NCI-H774 (cell line): Measurements from ENCODE around the gene DDX41.

Experiments
- DNase-seq: peaks from one replicate; lab custom pipeline; 2025; lab: John Stamatoyannopoulos, UW

DDX41 gene

GRCh38 chr5:177512736-177513380 is 3.9 kb downstream of the DDX41 start:
- no peak for DNase-seq

DNA sequence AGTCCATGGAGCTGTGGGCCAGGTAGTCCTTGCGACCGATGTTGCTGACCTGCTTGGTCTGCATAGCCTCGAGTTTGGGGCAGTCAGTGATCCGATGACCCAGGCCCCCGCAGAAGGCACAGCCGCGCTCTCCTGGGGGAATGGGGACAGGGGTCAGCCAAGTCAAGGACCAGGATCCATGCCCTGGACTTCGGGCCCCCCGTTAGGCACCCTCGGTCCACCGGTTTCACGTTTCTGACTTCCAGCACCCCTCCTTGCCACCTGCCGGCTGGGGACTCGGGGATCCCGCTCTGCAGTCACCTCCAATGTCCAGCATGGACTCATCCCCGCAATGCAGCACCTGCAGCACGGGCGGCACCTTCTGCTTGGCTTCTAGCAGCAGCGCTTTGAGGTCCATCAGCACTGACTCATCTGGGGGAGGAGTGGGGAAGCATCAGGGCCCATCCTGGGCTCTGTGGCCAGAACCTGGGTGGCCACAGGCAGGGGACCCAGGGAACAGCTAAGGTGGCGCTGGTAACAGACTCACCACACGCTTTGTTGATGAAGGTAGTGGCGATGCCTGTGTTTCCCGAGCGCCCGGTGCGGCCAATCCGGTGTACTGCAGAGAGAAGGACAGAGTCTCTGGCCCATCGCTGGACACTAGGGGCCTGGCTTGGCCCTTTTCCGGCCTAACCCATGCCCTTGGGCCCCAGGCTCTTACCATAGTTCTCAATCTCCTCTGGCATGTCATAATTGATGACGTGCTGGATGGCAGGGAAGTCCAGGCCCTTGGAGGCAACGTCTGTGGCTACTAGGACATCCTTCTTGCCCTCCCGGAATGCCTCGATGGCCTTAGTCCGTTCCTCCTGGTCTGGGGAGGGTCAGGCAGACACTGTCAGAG is 4.7 kb downstream of the DDX41 start:
- DNase-seq: no peak

GRCh38 chr5:177511181-177511580 is 5.6 kb downstream of the DDX41 start:
- DNase-seq: no peak

- DNase-seq: no peak
Observed at GRCh38 chr5:177510567-177511053, 6.2 kb downstream of the DDX41 start.

- DNase-seq: no peak
Observed at GRCh38 chr5:177509991-177510566, 6.7 kb downstream of the DDX41 start.

GRCh38 chr5:177509381-177509951 is 7.3 kb downstream of the DDX41 start, which contains the start of gene DOK3:
TSS of gene DOK3 (minus strand) at chr5:177509826. CDS start at chr5:177509540, 286 bp downstream.
- DNase-seq: no peak

DNA sequence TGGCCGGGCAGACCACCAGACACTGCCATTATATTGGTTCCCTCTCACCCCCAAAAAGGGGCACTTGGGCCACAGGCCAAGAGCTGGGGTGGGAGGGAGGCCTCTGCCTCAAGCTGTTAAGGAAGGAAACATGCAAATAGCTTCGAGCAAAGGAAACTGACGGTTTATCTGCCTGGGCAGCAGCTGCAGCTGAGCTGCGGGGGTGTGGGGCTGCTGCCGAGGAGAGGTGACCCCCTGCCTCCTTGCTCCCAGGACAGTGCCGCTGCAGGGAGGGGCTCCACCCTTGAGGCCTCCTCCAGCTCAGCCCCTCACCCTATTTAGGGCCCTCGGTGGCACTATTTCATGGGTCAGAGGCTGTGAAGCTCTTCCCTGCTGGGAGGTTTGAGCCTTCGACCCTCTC is 7.9 kb downstream of the DDX41 start:
- no peak for DNase-seq

DNA sequence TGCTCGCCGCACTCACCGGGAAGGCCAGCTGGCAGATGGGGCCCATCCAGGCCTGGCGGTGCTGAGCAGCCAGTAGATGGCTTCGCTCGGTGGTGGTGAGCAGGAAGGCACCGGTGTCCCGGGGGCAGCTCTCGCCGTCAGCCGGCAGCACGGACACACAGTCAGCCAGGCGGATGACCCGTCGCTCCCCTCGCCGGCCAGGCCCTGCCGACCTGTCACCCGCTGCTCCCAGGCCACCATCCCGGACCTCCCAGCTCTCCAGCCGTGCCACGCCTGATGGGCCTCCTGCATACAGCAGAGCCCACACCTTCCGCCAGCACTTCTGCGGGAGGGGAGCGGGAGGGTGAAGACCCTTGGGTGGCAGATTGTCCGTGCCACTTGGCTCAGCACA is 8.5 kb downstream of the DDX41 start:
- DNase-seq: no peak

DNA sequence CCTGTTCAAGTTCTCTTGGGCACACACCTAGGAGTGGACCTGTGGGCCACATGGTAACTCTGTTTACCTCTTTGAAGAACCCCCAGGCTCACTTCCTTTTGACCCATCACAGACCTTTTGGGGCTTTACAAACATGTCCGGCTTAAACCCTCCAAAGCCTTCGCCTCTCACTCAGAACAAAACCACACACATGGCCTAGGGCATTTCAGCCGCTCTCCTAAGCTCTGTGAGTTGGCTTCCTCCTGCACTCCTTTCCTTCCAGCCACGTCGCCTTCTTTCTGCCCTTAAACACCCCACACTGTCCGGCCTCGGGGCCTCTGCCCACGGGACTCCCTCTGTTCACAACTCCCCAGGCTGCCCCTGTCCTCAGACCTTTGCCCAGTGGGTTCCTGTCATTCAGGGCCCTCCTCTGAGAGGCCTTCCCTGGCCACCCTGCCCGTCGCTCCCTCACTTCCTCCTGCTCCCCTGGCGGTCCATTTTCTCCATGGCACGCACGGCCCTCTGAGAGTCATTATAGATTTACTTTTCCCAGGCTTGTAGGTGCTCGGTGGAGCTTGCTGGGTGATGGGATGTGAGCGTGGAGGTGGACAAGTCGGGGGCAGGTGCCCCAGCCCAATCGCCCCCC is 9.1 kb downstream of the DDX41 start:
- no peak for DNase-seq

DNA sequence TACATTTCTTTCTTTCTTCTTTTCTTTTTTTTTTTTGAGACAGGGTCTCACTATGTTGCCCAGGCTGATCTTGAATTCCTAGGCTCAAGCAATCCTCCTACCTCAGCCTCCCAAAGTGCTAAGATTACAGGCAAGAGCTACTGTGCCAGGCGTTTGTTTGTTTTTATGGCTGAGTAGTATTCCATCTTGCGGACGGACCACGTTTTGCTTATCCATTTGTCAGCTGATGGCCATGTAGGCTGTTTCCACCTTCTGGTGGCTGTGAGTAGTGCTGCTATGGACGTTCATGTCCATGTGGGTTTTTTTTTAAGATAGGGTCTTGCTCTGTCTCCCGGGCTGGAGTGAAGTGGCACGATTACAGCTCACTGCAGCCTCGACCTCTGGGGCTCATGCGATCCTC is 9.6 kb downstream of the DDX41 start:
- DNase-seq: no peak

DNA sequence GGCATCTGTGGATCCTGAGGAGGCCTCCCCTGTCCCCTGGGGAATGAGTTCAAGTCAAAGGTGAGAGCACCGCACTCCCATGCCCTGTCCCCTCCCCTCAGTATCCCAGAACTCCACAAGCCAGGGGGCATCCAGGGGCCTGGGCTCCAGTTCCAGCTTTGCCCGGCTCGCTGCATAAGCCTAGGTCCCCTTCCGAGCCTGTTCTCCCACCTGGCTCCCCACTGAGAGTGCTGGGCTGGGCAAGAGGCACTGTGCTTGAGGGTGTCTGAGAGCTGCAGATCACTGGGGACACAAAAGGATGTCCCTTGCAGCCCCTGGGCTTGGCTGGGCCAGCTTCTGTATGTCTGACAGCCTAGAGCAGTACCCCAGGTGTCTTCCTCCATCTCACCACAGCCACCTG is 11.7 kb downstream of the DDX41 start:
- no peak for DNase-seq

DNA sequence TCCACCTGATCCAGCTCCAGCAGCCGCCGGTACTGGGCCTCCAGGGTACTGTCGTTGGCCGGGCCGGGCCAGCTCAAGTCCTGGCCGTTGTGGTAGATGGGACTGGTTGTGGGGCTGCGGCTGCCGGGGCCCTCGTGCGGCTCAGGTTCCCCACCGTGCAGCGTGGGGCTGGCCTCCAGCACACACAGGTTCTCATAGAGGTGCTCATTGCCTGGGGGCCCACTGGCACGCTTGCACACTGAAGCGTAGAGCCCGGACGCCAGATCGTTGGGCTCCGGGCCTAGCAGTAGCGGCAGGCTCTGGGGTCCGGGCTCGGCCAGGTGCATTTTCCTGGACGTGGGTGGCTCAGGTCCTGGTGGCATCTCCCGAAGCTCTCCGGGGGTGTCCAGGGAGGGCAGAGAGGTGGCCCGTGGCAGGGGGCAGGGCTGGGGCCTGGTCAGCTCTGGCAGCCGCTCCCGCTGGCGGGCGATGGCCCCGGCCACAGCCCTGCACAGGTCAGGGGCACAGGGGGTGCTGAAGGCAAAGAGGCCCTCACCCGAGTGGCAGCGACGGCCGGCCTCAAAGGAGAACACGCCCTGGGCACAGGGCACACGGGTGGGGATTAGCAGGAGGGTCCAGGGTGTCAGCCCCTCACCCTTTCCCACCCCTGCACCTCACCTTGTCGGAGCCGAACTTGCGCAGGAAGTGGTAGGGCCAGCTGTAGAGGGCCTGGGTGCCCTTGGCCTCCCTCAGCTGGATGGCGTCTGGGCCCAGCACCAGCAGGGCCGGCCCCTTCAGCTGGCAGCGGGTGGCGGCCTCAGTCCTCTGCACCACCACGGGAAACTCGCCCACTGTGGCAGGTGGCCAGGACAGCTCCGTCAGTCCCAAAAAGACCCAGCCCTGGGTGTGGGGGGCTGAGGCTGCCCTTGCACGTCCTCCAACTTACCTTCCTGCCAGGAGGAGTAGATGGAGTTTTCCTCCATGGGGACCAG is 12.4 kb downstream of the DDX41 start:
- DNase-seq: no peak

DNA sequence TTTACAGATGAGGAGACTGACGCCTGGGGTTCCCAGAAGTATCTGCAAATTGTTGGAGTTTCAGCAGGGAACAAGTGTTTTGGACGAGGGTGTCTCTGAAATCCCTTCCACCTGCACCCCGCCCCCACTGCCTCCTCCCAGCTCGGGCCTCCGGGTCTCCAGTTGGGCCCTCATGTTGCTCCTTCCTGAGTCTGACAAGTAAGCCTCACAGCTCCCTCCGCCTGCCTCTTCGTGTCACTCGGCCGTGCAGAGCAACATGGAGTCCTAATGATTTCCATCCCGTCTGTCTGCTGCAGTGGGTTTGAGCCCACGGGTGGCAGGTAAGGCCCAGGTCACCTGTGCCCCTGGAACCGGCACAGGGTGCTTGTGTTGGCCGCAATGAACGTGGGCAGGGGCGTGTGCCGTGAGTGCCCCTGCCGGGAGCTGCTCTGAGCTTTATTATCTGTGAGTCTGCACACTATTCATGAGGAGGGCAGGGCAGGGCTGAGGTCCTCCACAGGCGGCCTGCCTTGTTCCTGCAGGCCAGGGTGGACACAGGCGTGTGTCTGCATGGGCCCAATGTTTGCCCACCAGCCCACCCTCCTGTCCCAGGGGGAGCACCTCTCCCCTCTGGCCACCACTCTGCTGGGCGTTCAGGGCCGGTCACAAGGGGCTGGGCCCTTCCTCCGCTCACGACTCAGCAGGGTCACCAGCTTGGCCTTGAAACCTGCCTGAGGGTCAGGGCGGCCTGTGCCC is 13.2 kb downstream of the DDX41 start:
- DNase-seq: no peak

DNA sequence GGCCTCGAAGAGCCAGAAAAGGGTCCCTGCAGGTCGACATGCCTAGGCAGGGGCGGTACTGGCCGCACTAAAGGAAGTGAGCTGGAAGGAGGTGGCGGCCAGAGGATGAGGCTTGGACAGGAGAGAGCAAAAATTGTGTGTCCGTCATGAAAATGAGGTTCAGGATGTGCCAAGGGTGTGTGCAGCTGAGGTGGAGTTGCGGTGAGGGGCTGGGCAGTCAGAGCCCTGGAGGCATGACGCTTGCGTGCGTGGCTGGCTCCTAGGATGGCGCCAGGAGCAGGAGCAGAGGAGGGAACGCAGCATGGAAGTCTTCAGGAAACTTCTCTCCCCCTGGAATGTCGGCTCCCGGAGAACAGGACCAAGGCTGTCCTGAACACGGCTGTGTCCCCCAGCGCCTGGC is 13.9 kb downstream of the DDX41 start:
- DNase-seq: no peak

DNA sequence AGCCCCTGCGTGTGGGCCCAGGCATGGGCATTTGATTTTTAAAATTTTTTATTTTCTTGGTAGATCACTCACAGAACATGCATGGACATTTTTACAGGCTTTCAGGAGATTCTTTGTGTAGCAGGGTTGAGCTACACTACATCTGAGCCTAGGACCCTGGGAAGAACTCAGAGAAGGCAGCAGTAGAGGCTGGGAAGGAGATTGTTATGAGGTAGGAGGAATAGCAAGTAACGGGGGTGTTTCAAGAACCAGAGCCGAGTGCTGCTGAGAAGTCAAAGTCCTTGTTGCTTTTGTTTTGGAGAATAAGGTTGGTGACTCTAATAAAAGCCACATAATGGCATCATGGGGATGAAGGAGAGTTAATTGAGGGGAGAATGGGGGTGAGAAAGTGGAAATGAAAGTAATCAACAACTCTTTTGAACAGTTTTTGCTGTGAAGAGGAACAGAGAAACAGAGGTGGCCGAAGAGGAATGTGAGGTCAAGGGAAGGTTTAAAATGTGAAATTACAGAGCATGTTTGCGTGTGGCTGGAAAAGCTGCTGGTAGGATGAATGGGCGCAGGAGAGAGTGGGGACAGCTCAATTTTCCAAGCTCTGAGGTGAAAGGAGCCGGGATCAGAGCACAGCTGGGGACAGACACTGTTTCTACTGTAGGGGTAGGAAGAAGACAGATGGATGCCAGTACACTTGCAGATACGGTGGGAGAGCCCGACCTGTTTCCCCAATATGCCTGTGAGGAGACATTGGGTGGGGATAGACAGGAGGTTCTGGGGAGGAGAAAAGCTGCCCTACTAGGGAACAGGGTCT is 14.7 kb downstream of the DDX41 start:
- no peak for DNase-seq

DNA sequence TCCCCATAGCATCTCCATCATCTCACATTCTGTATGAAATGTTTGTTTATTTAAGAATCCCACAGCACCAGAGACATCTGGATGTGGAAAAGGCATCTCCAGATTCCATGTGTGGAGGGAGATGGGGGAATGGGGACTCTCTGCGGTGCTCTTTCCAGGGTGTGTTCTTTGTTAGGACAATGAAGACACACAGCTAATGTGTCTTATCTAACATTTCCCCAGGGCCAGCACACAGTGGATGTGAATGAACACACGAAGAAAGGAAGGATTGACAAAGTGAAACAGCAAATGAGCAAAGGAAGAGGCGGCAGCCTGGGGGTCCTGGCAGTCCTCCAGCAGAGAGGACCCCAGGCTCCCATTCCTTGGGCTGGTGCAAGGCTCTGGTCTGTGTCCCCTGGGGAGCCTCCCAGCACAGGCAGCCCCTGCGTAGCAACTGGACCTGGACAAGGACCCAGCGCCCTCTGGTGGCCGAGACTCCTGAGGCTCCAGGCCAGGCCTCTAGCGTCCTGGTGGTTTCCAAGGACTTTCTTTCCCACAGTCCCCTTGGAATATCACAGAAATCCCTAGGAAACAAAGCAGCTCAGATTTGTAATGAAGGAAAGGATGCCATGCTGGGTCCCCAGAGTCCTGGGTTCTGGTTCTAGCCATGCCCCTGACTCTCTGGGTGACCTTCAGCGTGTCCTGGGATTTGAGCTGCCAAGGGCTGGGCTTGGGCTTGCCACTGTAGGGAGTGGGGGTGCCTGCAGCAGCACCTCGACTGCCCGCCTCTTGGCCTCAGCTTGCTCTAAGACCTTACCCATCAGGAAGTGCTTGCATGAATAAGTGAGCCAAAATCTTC is 15.9 kb downstream of the DDX41 start:
- DNase-seq: peak; percentile 64

DNA sequence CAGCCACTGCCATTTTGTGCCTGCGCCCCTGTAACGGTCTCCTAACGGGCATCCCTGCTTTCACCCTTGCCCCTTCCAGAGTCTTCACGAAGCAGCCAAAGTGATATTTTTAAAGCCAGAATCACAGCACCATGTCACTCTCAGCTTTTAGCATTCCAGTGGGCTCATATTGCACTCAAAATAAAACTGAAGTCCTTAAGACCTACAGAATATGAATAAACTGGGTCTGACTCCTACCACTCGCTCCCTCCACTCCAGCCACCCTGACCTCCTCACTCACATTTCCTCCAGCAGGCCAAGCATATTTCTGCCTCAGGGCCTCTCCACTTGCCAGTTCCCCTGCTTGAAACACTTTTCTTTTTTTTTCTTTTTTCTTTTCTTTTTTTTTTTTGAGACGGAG is 16.9 kb downstream of the DDX41 start:
- no peak for DNase-seq

- DNase-seq: no peak
Observed at GRCh38 chr5:177498013-177498787, 18.6 kb downstream of the DDX41 start.
